CD4-positive, alpha-beta T cell treated with Interleukin-6 at 100 ng/mL for 8 hours (primary cell): Measurements from ENCODE around the gene WDR93.

ENCODE experiments used
- DNase-seq: peaks from one replicate; pipeline ENCODE4 v3.0.0-alpha.2; 2020; ENCODE audit warnings: mixed read lengths, low spot score

Gene WDR93

DNA sequence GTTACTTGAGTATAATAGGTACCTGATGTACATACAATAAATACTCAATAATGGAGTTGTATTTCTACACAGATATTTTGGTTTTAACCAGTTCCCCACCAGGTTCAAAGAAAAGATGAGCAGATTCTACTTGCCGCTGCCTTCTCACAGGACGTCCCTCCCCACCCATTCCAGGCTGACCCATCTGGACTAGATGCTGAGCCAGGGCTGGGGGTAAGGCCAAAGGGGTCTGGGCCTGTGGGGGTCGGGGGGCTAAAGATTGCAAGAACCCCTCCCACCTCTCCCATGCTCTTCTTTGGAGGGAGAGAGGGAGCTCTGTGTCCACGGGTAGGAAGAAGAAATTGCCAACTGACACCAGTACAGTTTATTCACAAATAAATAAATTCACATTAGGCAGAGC, 58.9 kb downstream of the WDR93 start:
- DNase-seq = no peak

DNA sequence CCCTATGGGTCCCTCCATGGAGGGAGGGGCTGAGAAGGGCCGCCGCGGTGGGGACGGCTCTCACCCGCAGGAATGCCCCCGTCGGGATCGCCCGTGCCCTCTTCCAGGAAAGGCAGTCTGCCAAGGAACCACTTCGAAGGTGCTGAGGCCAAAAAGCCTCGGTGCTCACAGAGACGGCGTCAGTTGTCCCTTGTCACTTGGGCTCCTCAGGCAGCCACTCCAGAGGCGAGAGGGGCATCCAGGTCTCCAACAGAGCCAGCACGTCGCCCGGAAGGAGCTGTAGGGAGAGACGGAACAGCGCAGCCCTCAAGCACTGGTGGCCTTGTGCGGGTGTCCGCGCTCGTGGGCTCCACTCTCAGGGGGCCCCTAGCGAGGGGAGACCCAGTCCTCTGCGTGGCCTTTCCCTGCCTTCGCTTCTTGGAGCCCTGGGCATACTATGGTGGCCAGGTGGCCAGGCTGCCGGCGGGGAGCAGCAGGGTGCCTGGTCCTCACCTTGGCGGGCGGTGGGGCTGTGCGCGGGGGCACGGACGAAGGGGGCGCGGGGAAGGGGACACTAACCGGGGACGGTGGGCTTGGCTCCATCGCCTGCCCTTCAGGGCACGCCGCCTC, 59.4 kb downstream of the WDR93 start:
- DNase-seq = no peak

DNA sequence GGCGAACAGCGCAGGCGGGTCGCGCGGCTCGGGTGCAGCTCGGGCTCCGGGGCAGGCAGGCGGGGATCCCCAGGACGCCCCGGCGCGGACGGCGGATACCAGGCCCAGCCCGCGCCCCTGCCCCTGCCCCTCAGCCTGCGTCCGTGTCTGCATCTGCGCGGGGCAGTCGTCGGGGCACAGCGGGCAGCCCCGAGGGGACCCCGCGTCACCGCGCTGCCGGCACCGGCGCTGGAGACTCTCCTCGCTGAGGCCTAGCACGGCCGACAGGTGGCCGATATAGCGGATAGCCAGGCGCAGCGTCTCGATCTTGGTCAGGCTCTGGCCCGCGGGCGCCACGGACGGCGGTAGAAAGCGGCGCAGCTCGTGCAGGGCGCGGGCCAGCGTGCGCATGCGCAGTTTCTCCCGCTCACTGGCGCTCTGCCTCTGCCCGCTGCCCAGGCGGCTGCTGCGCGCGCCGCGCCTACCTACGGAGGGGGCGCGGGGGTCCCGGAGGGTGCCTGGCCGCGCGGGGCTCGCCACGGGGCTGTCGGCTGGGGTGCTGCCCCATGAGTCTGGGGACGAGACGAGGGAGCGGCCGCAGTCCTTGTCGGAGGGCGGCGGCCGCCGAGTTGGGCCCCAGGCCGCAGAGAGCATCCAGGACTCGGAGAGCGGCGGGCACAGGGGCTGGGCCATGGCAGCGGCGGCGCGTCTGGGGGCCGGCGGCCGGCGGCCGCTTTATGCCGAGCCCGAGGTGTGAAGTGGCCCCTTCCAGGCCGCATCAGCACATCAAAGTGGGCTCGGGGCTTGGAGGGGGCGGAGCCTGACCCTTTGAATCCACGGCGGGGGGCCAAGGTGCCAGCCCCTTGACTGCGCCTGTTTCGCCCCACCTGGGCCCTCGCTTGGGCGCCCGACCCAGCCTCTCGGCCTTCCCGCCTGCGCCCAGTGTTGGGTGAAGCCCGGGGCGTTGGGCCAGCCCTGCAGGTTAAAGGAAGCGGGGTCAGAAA, 60.2 kb downstream of the WDR93 start, which contains the start of gene MESP1:
Gene MESP1 (minus strand): TSS at position 690 of the 983 bp plus-strand sequence. CDS start 18 bp downstream, at position 672.
- peak; percentile 89 for DNase-seq

DNA sequence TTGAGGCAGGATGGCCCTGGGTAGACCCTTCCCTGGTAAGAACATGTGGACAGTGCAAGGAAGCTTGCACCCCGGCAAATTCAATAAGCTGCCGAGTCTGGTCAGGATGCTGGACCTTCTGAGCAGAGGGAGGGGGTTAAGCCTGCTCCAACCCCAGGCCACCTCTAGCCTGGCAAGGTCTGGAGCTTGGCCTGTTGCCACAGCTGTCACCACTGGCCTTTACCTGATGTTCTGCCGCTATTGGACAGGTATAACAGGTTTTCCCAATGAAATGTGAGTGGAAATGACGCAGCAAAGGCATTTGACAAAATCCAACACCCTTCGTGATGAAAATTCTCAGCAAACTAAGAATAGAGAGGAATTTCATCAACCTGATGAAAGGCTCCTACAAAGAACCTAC, 61.1 kb downstream of the WDR93 start:
- DNase-seq = no peak

DNA sequence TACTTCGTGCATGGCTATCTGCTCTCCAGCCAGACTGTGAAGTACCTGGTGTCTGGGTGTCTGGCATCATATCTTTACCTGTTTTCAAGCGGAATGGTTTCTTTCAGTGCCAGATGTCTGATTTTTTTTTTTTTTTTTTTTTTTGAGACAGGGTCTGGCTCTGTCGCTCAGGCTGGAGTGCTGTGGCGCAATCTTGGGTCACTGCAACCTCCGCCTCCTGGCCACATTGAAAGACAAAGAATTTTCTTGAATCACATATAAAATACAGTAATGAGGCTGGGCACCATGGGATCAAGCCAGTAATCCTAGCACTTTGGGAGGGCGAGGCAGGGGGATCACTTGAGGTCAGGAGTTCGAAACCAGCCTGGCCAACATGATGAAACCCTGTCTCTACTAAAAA, 63.2 kb downstream of the WDR93 start:
- DNase-seq = no peak

DNA sequence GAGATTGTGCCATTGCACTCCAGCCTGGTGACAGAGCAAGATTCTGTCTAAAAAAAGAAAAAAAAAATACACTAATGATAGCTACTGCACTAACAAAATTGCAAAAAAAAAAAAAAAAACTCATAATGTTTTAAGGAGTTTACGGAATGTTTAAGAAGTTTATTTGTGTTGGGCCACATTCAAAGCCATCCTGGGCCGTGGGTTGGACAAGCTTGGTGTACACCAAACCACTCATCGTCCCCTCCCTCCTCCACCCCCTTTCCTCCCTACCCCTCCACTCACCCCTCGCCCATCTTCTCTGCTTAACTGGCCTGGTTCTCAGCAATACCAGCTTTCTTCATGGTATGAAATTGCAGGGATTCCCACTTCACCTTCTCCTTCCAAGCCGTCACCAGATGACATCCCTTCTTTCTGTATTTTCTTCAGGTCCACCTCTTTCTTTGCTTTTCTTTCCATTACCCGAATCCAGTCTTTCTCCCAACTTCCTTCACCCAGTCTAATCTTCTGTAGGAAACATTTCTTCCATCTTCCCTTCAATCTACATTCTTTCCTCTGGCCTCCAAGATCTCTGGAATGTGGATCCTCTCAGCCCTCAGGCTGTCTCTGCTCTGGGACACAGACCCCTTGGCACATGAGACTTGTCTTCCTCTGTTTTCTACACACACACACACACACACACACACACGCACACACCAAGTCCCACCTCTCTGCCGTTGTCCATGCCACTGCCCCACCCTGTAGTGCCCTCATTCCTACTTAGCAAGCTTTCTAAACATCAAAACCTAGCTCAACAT, 63.9 kb downstream of the WDR93 start:
- DNase-seq = no peak

DNA sequence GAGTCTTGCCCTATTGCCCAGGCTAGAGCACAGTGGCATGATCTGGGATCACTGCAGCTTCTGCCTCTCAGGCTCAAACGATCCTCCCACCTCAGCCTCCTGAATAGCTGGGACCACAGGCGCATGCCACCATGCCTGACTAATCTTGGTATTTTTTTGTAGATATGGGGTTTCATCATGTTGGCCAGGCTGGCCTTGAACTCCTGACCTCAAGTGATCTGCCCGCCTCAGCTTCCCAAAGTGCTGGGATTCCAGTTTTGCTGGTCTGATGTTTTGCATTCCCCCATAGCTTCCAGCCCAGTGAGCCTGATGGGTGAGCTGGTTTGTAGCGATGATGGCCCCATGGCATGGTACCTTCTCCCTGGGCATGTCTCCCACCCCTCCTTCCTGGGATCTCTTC, 65.1 kb downstream of the WDR93 start:
- no peak for DNase-seq

DNA sequence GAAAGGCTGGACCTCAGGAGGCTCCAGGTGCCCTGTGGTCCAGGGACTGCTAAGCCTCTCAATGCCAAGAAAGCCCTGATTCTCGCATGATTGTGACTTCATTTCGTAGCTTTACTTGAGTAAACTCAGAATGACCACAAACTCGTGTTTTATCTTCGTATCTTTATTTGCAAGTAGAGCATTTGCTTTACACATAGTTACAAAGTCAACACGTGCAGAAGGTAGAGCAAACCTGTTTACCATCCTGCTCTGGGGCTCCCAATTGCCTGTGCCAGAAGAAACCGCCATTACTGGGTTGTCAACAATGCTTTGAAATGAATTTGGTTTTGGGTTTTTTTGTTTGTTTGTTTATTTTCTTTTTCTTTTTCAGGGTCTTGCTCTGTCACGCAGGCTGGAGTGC, 66.3 kb downstream of the WDR93 start:
- no peak for DNase-seq

DNA sequence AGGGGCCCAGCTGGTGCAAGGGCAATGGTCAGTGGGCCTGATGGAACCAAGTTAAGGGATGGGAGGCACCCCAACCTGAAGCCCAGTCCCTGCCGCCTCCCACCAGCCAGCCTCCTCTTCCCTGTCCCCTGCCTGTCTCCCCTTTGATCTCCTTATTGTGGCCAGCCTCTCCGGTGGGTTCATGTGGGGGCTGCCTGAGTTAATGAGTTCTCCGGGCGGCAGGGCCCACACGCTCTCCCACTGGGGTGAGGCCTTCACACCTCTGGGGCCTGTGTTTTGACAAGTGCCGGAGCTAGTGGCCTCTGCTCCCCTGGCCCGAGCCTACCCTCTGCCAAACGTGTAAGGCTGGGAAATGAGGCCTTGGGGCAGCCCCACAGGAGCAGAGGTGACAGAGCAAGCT, 67.7 kb downstream of the WDR93 start:
- no peak for DNase-seq

DNA sequence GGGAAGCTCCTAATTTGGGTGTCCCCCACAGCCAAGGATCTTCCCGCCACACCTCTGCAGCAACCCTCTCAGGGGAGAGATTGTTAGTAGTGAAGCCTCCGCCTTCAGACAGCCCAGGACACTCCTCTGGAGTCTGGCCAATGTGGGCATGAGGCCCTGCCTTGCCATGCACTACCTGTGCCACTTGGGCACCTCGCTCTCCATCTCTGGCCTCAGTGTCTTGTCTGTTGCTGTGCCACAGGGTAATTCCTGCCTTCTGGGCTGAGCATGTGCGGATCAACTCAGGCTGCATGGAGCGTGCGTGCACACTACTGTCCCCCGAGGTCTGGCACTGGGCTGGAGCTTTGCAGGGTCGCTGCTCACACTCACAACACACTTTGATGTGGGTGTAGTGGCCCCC, 68.4 kb downstream of the WDR93 start:
- DNase-seq = no peak

DNA sequence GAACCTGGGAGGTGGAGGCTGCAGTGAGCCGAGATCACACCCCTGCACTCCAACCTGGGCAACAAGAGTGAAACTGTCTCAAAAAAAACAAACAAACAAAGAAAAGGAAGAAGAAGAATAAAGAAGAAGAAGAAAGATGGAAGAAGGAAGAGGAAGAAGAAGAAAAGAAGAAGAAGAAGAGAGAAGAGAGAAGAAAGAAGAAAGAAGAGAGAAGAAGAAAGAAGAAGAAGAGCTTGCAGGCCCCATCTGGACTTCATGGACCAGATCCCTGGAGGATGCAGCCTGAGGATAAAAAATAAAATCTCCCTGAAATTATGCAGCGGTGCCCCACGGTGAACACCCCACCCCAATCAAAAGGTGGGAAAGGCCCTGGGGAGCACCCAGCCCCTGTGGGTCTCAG, 69.2 kb downstream of the WDR93 start:
- DNase-seq = no peak

DNA sequence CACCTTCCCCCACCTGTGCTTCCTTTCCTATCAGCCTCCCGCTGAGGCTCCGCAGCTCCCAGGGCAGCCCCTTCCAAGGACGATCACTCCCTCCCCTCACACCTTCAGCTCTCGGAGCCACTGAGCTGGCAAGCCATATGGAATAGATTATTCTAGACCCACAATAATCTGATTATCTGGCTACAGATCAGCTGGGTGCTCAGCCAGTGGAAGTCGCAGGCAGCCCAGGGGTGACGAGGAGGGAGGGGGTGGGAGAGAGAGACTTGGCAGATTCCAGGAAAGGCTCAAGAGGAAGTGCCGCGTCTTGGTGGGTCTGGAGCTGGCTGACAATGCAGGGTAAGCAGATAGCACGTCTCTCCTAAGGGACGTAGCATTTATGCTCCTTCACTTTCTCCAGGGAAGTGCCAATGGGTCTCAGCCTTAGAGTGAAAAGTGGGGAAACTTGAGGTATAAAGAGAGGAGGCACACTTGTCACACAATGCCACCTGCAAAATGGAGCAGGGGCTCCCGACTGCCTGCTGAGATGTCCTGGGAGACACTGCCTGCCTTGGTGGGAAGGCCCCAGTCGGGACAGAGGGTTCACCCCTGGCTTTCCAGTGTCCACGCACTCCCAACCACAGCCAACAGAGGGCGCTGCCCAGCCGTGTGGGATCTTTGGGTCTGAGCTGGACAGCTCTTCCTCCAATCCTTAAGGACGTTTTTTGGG, 69.8 kb downstream of the WDR93 start:
- peak; percentile 50 for DNase-seq

DNA sequence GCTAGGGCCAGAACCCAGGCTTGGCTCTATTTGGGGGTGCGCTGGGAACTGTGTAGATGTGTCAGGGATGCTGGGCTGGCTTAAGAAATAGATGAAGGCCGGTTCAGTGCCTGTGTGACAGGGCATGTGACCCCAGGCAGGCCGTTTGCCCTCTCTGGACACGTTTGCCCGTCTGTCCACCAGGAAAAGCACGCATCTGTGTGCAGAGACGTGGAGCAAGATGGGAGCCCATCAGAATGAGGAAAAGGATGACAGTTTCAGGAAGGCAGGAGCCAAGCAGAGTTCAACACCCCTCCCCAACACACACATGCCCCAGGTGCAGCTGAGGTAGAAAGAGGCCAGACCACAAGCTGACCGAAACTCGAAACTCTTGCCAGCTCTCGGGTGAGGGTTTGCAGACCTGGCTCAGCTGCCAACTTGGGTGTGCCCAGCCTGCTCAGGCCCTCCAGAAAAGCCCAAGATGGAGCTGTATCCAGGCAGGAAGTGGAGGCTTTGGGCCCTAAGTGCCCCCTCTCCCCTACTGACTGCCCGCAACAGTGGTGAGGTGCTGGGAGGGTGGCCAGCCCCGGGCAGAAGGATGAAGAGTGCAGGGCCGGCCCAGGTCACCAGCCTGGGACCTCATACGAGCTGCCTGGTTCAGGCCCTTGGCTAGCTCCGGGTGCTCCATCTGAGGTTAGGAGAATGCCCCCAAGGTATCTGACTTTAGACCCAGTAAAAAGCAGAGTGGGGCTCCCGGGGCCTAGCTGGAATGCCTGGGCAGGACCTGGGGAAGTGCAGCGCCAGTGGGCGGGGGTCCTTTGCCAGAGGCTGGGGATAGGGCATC, 70.6 kb downstream of the WDR93 start:
- DNase-seq = no peak

DNA sequence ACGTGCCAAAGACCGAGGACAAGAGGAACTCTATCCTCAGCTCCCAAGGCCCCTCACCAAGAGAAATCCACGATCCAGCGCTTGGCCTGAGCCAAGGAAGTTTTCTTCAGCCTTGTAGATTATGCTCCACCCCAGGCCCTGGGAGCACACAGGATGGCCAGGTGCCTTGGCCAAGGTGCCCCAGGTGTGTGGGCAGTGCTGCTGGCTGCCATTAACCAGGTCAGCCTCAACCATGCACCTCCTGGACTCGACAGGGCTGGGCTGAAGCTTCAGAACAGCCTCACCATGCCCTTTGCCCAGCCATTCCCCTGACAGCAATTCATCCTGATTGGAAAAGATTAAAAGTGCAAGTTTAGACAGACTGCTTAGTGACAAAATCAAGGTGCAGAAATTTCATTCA, 71.3 kb downstream of the WDR93 start:
- DNase-seq = no peak

DNA sequence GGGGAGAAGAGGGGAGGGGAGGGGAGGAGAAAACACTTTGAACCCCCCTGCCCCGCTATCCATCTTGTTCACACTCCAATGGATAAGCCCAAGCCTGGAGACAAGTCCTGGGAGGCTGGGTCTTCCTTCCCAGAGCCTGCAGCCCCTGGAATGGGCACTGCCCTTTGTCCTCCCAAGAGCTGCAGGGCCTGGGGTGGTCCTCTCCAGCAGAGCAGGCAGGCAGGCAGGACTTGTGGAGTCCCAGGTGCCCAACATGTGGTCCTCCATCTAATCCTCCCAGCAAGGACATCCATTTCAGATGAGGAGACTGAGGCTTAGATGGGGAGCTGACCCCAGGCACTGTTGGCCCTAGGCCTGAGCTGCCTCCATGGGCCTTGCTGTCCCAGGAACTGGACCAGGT, 75.1 kb downstream of the WDR93 start:
- DNase-seq = no peak

DNA sequence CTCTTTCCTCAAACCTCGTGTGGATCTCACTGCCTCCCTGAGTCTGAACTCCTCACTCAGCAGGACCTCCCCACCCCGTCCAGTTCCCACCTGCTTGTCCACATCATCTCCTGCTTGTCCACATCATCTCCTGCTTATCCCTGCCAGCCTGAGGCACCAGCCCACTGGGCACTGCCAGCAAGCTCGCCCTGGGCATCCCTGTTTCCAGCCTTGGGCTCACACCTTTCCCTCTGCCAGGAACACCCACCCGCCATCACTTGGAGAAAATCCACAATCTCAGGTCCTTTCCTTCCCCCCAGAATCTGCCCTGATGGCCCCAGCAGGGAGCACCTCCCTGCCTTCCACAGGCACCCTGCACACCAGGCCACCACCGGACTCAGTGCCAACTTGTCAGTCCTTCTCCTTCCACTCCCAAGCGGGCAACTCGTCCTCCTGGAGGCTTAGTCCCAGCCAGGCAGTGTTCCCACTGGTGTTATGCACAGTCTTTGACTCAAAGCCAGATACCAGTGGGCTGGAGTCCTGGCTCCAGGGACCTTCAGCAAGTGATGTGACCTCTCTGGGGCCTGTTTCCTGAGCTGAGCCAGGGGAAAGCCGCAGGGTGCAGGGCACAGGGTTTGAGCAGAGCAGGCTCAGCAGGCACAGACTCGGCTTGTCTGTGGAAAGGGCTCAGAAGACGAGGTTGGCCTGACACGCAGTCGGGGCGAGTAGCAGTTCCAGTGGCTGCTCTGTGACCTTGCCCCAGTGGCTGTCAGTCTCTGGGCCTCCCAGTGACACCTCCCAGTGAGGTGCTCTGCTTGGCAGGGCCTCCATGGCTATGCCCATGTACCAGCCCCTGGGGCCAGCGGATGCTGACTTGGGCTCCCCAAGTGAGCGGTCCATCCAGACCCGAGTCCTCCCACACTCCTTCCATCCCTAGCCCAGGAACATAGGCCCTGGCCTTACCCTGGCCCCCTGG, 76.0 kb downstream of the WDR93 start:
- DNase-seq = no peak

DNA sequence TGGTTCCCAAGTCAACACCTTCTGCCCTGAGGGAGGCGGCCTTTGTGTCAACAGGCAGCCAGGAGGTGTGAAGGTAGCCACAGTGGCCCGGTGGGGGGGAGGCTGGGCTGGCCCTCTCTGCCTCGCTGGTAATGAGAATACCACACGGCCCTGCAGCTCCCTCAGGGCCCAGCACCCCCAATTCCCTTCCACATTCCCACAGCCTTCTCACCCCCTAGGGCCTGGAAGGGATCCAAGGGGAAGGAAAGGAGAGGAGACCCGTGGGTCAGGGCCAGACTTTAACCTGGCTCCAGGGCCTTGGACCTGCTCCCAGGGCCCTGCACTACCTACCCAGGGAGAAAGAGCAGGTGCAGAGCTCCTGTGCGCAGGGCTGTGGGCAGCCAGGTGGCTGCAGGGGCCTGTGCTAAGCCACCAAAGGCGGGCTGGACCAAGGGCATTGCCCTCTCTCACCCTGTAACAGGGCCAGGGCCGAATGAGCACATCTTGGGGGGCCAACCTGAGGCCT, 76.9 kb downstream of the WDR93 start:
- no peak for DNase-seq

DNA sequence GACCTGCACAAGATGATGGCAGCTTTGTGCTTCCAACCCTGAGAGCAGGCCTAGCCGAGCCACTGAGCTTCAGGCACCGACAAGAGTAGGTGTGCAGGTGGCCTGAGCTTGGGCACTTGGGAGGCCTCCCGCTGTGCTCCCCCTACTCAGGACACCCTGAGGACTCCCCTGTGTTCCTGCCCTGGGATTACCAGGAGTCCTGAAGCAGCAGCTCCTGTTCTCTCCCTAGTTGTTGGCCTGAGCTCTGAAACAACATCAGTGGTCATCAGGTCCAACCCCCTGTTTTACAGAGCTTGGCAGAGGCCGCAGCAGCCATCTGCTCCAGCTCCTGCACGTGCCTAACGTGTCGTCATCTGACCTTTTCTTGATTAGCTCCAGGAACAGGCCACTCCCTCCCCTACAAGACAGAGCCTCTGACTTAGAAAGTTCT, 77.5 kb downstream of the WDR93 start:
- DNase-seq = no peak

DNA sequence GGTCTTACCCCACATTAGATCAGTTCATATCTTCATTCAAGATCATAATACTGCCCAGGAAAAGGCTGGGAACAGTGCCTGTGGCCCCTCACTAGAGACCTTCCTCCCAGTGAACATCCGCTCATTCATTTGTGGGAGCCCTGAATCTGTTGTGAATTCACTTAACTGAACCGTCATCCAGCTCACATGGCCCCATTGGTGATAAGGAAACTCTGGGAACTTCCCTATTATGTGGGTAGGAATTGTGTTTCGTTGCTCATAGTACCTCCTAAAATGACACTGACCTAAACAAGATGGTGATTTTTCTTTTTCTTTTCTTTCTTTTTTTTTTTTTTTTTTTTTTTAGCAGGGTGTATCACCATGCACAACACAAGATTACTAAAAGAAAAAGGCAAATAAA, 78.8 kb downstream of the WDR93 start:
- DNase-seq = no peak

DNA sequence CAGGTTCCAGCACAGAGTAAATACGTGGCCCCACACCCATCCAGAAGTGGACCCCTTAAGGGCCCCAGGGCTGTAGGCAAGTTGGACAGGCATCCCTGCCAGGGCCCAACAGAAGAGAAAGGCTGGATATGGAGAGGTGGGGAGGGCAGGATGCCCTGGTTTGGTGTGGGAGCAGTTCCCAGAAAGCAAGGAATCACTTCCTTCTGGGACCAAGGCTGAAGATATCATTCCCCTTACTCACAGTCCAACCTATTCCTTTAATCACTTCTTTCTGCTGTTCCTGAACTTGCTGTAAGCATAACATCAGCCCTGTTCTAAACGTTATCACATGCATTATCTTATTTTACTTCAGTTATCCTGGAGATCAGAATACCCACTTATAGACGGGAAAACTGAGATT, 79.4 kb downstream of the WDR93 start:
- no peak for DNase-seq
